Left ventricle myocardium inferior (tissue), 1 donor: ENCODE measurements around the gene TSSK3. TPM values are rescaled to one million over a fixed set of nuclear protein-coding genes. Genes with fewer than 3 reads are reported as not detected.
A peak's percentile ranks its signal among the peaks of the same experiment; 100 is the strongest.
"Not testable (repeated sequence)": the region's sequence is repeated elsewhere in the genome, so short reads cannot be mapped to it uniquely, and the experiment has no call there.

Source experiments
- DNase-seq: peaks from one replicate; pipeline ENCODE4 v3.0.0-alpha.2; 2020
- H3K27ac ChIP-seq: fragments of 200-600 bp; replicated peaks from 2 replicates; pipeline ENCODE4 v1.8.0; 2021
- H3K27me3 ChIP-seq: fragments of 200-600 bp; 2 replicates; pipeline ENCODE4 v1.8.0; 2021; ENCODE audit warnings: low read depth
- H3K36me3 ChIP-seq: fragments of 200-600 bp; 2 replicates; pipeline ENCODE4 v1.8.0; 2021
- H3K4me1 ChIP-seq: fragments of 200-600 bp; 2 replicates; pipeline ENCODE4 v1.8.0; 2021
- H3K4me3 ChIP-seq: fragments of 200-600 bp; 2 replicates; pipeline ENCODE4 v1.8.0; 2021; ENCODE audit warnings: mild to moderate bottlenecking, moderate library complexity
- H3K9me3 ChIP-seq: fragments of 200-600 bp; replicated peaks from 2 replicates; pipeline ENCODE4 v1.8.0; 2021
- intact Hi-C: fragments of 100-400 bp; cut with micrococcal nuclease; formaldehyde crosslinking; loops from one replicate; pipeline ENCODE4 v1.11.0; 2022
- total RNA-seq: library from RNA; stranded (reverse); fragmentation: NEBNext Ultra II Directional; extraction: Animal tissue kit (Norgen Biotek cat#: 25700); gene quantifications from one replicate; pipeline ENCODE4 v1.2.1, GENCODE V29; 2021
- TF ChIP-seq, protein P1 (sequence below): fragments of 200-600 bp; IDR thresholded peaks from 2 replicates; pipeline ENCODE4 v1.8.0; 2021; ENCODE audit warnings: antibody characterized with exemption, mild to moderate bottlenecking, borderline replicate concordance
- donor health status: DM: no; HTN: yes; CAD: no; lungs with severe emphysema.

The TSSK3 gene
- total RNA-seq, 1 donor from 2014 or later: 2.1 TPM

GRCh38 chr1:32353886-32354570, 8.3 kb upstream of the TSSK3 start:
- H3K27me3 ChIP-seq: no peaks in the 10 kb centered on the region
- peak overlapping the region; percentile 94 for H3K27ac ChIP-seq
- intact Hi-C loops: no loop called here
- no peaks in the 10 kb centered on the region for H3K36me3 ChIP-seq
- no peaks in the 10 kb centered on the region for H3K9me3 ChIP-seq
- peaks cover 60% of the 10 kb centered on the region for H3K4me1 ChIP-seq
- peak; percentile 57 for DNase-seq
- TF ChIP-seq, protein P1, sequence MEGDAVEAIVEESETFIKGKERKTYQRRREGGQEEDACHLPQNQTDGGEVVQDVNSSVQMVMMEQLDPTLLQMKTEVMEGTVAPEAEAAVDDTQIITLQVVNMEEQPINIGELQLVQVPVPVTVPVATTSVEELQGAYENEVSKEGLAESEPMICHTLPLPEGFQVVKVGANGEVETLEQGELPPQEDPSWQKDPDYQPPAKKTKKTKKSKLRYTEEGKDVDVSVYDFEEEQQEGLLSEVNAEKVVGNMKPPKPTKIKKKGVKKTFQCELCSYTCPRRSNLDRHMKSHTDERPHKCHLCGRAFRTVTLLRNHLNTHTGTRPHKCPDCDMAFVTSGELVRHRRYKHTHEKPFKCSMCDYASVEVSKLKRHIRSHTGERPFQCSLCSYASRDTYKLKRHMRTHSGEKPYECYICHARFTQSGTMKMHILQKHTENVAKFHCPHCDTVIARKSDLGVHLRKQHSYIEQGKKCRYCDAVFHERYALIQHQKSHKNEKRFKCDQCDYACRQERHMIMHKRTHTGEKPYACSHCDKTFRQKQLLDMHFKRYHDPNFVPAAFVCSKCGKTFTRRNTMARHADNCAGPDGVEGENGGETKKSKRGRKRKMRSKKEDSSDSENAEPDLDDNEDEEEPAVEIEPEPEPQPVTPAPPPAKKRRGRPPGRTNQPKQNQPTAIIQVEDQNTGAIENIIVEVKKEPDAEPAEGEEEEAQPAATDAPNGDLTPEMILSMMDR: no peak
- H3K4me3 ChIP-seq: peak overlapping the region; percentile 32

DNA sequence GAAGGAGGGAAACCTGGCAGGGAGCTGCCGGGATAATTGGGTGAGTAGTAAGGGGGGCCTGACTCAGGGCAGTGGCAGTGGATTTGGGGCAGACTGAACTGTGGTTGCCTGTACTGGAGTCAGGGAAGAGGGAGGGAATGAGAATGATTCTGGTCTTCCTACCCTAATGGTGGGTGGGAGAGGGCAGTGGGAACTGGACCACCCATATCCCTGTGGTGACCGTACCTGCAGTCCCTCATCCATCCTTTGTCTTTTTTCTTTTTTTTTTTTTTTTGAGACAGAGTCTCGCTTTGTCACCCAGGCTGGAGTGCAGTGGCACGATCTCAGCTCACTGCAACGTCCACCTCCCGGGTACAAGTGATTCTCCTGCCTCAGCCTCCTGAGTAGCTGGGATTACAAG, 6.6 kb upstream of the TSSK3 start:
- H3K27ac ChIP-seq, H3K9me3 ChIP-seq, intact Hi-C loops, DNase-seq, H3K27me3 ChIP-seq, H3K4me3 ChIP-seq, H3K36me3 ChIP-seq: not testable (repeated sequence)
- H3K4me1 ChIP-seq: peaks cover 43% of the 10 kb centered on the region

DNA sequence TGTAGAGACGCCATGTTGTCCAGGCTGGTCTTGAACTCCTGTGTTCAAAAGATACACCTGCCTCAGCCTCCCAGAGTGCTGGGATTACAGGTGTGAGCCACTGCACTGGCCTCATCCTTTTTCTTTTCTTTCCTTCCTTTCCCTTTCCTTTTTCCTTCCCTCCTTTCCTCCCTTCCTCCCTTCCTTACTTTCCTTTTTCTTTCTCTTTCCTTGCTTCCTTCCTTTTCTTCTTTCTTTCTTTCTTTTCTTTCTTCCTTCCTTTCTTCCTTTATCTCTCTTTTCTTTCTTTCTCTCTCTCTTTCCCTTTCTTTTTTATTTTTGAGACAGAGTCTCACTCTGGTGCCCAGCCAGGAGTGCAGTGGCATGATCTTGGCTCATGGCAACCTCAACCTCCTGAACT, 5.9 kb upstream of the TSSK3 start:
- Histone ChIP-seq H3K27me3 (no peaks in the 10 kb centered on the region), H3K4me1 (peaks cover 40% of the 10 kb centered on the region), H3K9me3 (no peaks in the 10 kb centered on the region), H3K27ac (no peak overlapping the region), H3K4me3 (no peak overlapping the region), H3K36me3 (no peaks in the 10 kb centered on the region)
- no peak for DNase-seq
- TF ChIP-seq, protein P1: no peak
- intact Hi-C loops: no loop called here

GRCh38 chr1:32357614-32358013, 4.7 kb upstream of the TSSK3 start:
- no peak overlapping the region for H3K4me3 ChIP-seq
- no peak overlapping the region for H3K27ac ChIP-seq
- no peaks in the 10 kb centered on the region for H3K36me3 ChIP-seq
- no peaks in the 10 kb centered on the region for H3K27me3 ChIP-seq
- intact Hi-C loops: no loop called here
- TF ChIP-seq, protein P1: no peak
- peaks cover 40% of the 10 kb centered on the region for H3K4me1 ChIP-seq
- H3K9me3 ChIP-seq: no peaks in the 10 kb centered on the region
- DNase-seq: no peak

DNA sequence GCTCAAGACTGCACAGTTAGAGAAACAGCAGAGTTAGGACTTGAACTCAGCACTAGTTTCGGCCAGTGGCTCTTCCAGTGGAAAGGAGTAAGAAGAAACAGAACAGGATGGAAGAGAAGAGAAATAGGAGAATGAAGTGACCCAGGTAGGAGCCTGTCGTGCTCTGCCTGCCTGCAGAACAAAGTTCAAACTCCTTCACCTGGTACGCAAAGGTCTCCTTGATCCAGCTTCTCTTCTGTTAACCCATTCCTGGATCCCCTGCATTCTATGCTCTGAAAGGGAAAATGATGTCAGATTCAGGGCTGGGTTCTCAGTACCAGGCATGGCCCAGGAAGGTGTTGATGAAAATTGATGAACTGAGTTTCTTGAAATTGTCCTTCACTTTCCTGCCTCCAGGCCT, 3.9 kb upstream of the TSSK3 start:
- Histone ChIP-seq H3K4me1 (peaks cover 38% of the 10 kb centered on the region), H3K27me3 (no peaks in the 10 kb centered on the region), H3K4me3 (no peak overlapping the region), H3K36me3 (peaks cover 4% of the 10 kb centered on the region), H3K27ac (no peak overlapping the region), H3K9me3 (no peaks in the 10 kb centered on the region)
- DNase-seq: no peak
- TF ChIP-seq, protein P1: no peak
- intact Hi-C loops: no loop called here

- H3K9me3 ChIP-seq: no peaks in the 10 kb centered on the region
- peaks cover 28% of the 10 kb centered on the region for H3K36me3 ChIP-seq
- no peak for DNase-seq
- no peaks in the 10 kb centered on the region for H3K27me3 ChIP-seq
- peaks cover 20% of the 10 kb centered on the region for H3K4me1 ChIP-seq
- intact Hi-C loops: no loop called here
- TF ChIP-seq, protein P1: no peak
- peak overlapping the region; percentile 53 for H3K27ac ChIP-seq
- H3K4me3 ChIP-seq: peak overlapping the region; percentile 66
These were observed 1.0 kb upstream of the TSSK3 start for GRCh38 chr1:32361308-32361673.
